Parathyroid adenoma (tissue), 2 donors: Measurements from ENCODE around the gene PRDM16.

Experiments
- H2AFZ ChIP-seq: fragments of 300-600 bp; sonication (generic); one replicate; pipeline ENCODE4 v1.7.0; 2017; ENCODE audit warnings: antibody characterized with exemption, mild to moderate bottlenecking
- H3K27ac ChIP-seq: fragments of 300-600 bp; sonication (generic); one replicate; pipeline ENCODE4 v1.7.0; 2017
- H3K27me3 ChIP-seq: fragments of 300-600 bp; sonication (generic); one replicate; pipeline ENCODE4 v1.7.0; 2017; ENCODE audit warnings: low read length; ENCODE audit not compliant: control insufficient read depth, insufficient read depth
- H3K36me3 ChIP-seq: fragments of 300-600 bp; sonication (generic); one replicate; pipeline ENCODE4 v1.7.0; 2017; ENCODE audit warnings: low read length; ENCODE audit not compliant: control insufficient read depth, insufficient read depth
- H3K4me1 ChIP-seq: fragments of 300-600 bp; sonication (generic); one replicate; pipeline ENCODE4 v1.7.0; 2017; ENCODE audit warnings: control low read depth
- H3K4me2 ChIP-seq: fragments of 300-600 bp; sonication (generic); one replicate; pipeline ENCODE4 v1.7.0; 2017; ENCODE audit warnings: low read length
- H3K4me3 ChIP-seq: fragments of 300-600 bp; sonication (generic); one replicate; pipeline ENCODE4 v1.7.0; 2017; ENCODE audit warnings: low read depth, low read length
- H3K79me2 ChIP-seq: fragments of 300-600 bp; sonication (generic); one replicate; pipeline ENCODE4 v1.7.0; 2017; ENCODE audit warnings: control low read depth
- H3K9ac ChIP-seq: fragments of 300-600 bp; sonication (generic); one replicate; pipeline ENCODE4 v1.7.0; 2017; ENCODE audit warnings: mild to moderate bottlenecking
- H3K9me3 ChIP-seq: fragments of 300-600 bp; sonication (generic); one replicate; pipeline ENCODE4 v1.7.0; 2017; ENCODE audit warnings: low read length; ENCODE audit not compliant: control insufficient read depth
- TF ChIP-seq, protein P1 (sequence below): fragments of 300-600 bp; sonication (generic); IDR thresholded peaks from one replicate; pipeline ENCODE4 v1.7.0; 2017; ENCODE audit warnings: antibody characterized with exemption, mild to moderate bottlenecking
- donor health status: primary hyperparathyroidism.

Gene PRDM16

GRCh38 chr1:3277011-3277471, 208.0 kb downstream of the PRDM16 start:
- H3K9me3 ChIP-seq = no peaks in the 10 kb centered on the region
- no peaks in the 10 kb centered on the region for H3K36me3 ChIP-seq
- no peaks in the 10 kb centered on the region for H3K4me1 ChIP-seq
- H3K79me2 ChIP-seq = no peaks in the 10 kb centered on the region
- no peaks in the 10 kb centered on the region for H3K27me3 ChIP-seq
- TF ChIP-seq, protein P1, sequence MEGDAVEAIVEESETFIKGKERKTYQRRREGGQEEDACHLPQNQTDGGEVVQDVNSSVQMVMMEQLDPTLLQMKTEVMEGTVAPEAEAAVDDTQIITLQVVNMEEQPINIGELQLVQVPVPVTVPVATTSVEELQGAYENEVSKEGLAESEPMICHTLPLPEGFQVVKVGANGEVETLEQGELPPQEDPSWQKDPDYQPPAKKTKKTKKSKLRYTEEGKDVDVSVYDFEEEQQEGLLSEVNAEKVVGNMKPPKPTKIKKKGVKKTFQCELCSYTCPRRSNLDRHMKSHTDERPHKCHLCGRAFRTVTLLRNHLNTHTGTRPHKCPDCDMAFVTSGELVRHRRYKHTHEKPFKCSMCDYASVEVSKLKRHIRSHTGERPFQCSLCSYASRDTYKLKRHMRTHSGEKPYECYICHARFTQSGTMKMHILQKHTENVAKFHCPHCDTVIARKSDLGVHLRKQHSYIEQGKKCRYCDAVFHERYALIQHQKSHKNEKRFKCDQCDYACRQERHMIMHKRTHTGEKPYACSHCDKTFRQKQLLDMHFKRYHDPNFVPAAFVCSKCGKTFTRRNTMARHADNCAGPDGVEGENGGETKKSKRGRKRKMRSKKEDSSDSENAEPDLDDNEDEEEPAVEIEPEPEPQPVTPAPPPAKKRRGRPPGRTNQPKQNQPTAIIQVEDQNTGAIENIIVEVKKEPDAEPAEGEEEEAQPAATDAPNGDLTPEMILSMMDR = no peak
- no peak overlapping the region for H3K4me2 ChIP-seq
- no peak overlapping the region for H3K27ac ChIP-seq
- no peak overlapping the region for H2AFZ ChIP-seq
- no peak overlapping the region for H3K4me3 ChIP-seq
- no peak overlapping the region for H3K9ac ChIP-seq

- no peaks in the 10 kb centered on the region for H3K27me3 ChIP-seq
- no peaks in the 10 kb centered on the region for H3K4me1 ChIP-seq
These were observed 208.6 kb downstream of the PRDM16 start for GRCh38 chr1:3277623-3278022.

GRCh38 chr1:3278416-3279181, 209.6 kb downstream of the PRDM16 start:
- no peak overlapping the region for H2AFZ ChIP-seq
- no peaks in the 10 kb centered on the region for H3K36me3 ChIP-seq
- no peak overlapping the region for H3K4me2 ChIP-seq
- H3K27ac ChIP-seq = no peak overlapping the region
- no peak overlapping the region for H3K4me3 ChIP-seq
- no peak overlapping the region for H3K9ac ChIP-seq
- TF ChIP-seq, protein P1 = no peak
- H3K27me3 ChIP-seq = no peaks in the 10 kb centered on the region
- no peaks in the 10 kb centered on the region for H3K9me3 ChIP-seq
- H3K4me1 ChIP-seq = no peaks in the 10 kb centered on the region
- no peaks in the 10 kb centered on the region for H3K79me2 ChIP-seq

More at GRCh38 chr1:3277623-3278022, 208.6 kb downstream of the PRDM16 start:
- TF ChIP-seq, protein P1 = no peak
- no peaks in the 10 kb centered on the region for H3K79me2 ChIP-seq
- no peak overlapping the region for H3K9ac ChIP-seq
- no peak overlapping the region for H3K4me2 ChIP-seq
- H3K9me3 ChIP-seq = no peaks in the 10 kb centered on the region
- H2AFZ ChIP-seq = no peak overlapping the region
- no peaks in the 10 kb centered on the region for H3K36me3 ChIP-seq
- no peak overlapping the region for H3K27ac ChIP-seq
- no peak overlapping the region for H3K4me3 ChIP-seq

GRCh38 chr1:3279182-3279470, 210.1 kb downstream of the PRDM16 start:
- H3K27ac ChIP-seq = no peak overlapping the region
- H2AFZ ChIP-seq = no peak overlapping the region
- H3K36me3 ChIP-seq = no peaks in the 10 kb centered on the region
- no peaks in the 10 kb centered on the region for H3K9me3 ChIP-seq
- no peaks in the 10 kb centered on the region for H3K27me3 ChIP-seq
- TF ChIP-seq, protein P1 = no peak
- no peak overlapping the region for H3K9ac ChIP-seq
- H3K79me2 ChIP-seq = no peaks in the 10 kb centered on the region
- H3K4me1 ChIP-seq = no peaks in the 10 kb centered on the region
- H3K4me3 ChIP-seq = no peak overlapping the region
- H3K4me2 ChIP-seq = no peak overlapping the region

DNA sequence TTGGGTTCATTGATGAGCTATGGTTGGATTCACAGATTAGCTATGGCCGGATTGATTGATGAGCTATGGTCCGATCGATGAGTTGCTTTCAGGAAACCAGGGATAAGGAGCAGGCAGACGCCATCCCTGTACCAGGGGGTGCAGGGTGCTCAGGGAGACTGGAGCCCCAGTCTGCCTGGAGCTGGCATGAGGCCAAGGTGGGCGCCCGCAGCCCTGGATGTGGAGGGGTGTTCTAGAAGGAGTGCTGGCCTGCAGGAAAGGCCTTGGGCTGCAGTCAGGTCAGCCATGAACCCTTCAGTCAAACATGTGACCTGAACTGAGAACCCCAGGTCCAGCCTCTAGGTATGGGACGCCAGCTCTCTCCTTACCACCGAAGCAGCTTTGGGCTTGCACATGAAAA, 212.7 kb downstream of the PRDM16 start:
- Histone ChIP-seq H3K4me3 (no peak overlapping the region), H2AFZ (no peak overlapping the region), H3K36me3 (no peaks in the 10 kb centered on the region), H3K27ac (no peak overlapping the region), H3K79me2 (no peaks in the 10 kb centered on the region), H3K9ac (no peak overlapping the region), H3K27me3 (no peaks in the 10 kb centered on the region), H3K4me2 (no peak overlapping the region), H3K9me3 (no peaks in the 10 kb centered on the region), H3K4me1 (no peaks in the 10 kb centered on the region)
- TF ChIP-seq, protein P1 = no peak
